GM19035 (cell line): ENCODE results near the gene BRD3OS.

ENCODE experiments used
- ATAC-seq: cut with Tn5 transposase; IDR thresholded peaks from one replicate; pipeline ENCODE4 v1.9.1; 2021; ENCODE audit not compliant: unreplicated experiment

BRD3OS gene

DNA sequence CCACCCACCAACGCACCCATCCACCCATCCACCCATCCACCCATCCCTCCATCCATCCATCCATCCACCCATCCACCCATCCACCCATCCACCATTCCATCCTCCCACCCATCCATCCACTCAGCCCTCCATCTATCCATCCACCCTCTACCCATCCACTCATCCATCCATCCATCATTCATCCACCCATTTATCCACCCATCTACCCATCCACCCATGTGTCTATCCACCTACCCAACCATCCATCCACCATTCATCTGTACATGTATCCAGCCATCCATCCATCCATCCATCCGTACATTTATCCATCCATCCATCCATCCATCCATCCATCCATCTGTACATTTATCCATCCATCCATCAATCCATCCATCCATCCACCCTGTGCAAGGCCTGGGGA is 22.0 kb upstream of the BRD3OS start:
- no peak for ATAC-seq

DNA sequence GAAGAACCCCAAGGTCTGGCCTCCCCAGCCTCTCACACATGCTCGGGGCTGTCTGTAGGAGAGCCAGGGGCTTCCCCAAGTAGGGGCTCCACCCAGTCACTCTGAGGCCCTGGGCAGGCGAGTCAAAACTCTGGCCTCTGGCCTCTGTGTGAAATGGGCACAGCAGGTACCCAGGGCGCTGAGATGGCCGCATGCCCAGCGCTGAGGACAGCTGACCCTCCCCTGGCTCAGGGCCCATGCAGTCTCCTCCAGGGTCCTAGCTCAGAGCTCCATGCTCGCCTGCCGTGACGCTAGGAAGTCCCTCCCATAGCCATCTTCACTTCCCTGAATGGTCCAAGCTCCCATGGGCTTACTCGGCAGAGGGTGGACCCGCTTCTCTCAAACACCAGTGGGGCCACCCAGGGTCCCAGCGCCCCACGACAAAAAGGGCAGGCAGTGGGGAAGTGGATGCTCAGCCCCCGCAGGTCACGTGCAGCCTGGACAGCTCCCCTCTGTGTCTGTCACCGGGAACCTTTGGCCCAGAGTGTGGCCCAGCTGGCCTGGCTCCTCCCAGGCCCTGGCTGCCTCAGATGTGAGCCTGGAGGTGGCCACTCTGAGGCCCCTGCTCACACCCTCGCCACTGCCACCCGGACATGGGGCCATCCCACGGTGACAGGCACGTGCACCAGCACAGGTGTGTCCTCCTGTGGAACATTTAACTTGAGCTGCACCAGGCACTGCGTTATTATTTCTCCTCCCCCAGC is 21.0 kb upstream of the BRD3OS start:
- no peak for ATAC-seq

DNA sequence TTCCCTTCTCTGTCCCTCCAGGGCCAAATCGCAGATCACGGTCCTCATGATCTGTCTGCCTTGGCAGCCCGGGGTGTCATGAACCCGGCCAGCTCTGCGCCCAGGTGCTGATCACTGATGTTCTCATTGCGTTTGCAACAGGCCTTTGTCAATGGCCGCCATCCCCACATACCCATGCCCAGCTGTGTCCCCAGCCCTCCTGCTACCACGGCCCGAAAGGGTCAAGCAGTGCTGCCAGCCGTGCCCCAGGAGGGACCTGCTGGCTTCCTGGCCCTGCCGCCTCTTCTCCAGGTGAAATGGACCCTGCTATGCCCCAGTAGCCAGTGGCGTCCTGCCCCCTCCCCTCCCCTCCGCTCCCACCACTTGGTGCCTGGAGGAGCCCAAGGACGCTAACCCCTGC is 20.4 kb upstream of the BRD3OS start:
- ATAC-seq, result no peak

DNA sequence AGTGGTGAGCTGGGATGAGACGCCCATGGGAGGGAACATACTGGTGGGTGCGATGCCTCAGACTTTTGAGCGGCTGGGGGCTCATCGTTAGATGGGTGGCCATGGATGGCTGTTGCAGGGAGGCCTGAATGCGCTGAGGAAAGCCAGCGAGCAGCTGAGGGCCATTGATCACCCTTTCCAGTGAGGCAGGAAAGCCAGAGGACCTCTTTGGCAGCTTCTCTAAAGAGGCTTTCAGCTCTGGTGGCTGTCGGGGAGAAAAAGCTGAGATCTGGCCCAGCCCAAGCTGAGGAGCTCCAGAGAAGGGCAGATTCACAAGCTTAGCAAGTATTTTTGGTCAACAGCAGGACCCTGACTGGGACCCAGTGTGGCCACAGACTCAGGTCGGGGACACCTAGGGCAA is 19.9 kb upstream of the BRD3OS start:
- ATAC-seq, result no peak

DNA sequence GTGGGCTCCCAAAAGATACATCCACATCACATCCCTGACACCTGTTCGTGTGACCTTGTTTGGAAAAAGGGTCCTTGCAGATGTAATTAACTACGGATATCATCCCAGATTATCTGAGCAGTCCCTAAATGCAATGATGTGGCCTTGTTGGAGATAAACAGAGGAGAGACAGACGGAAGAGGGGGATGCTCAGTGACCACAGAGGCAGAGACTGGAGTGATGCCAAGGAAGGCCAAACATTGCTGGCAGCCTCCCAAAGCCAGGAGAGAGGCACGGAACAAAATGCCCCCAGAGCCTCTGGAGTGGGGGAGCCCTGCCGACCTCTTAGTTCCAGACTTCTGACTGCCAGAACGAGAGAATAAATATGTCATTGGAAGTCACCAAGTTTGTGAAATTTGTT is 18.1 kb upstream of the BRD3OS start:
- ATAC-seq, result no peak

DNA sequence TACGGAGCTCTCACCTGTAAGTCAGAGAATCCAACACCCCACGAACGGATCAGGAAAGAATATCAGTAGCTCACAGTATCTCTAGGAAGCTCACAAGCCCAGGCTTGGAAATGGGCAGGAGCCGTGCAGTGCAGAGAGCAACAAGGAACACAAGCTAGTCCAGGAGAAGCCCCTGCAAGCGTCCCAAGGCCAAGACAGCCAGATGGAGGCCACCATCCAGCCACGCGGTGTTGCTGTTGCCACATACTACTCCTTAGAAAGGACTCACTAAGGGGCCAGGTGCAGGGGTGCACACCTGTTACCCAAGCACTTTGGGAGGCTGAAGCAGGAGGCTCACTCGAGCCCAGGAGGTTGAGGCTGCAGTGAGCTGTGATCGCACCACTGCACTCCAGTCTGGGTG is 17.7 kb upstream of the BRD3OS start:
- ATAC-seq, result no peak

DNA sequence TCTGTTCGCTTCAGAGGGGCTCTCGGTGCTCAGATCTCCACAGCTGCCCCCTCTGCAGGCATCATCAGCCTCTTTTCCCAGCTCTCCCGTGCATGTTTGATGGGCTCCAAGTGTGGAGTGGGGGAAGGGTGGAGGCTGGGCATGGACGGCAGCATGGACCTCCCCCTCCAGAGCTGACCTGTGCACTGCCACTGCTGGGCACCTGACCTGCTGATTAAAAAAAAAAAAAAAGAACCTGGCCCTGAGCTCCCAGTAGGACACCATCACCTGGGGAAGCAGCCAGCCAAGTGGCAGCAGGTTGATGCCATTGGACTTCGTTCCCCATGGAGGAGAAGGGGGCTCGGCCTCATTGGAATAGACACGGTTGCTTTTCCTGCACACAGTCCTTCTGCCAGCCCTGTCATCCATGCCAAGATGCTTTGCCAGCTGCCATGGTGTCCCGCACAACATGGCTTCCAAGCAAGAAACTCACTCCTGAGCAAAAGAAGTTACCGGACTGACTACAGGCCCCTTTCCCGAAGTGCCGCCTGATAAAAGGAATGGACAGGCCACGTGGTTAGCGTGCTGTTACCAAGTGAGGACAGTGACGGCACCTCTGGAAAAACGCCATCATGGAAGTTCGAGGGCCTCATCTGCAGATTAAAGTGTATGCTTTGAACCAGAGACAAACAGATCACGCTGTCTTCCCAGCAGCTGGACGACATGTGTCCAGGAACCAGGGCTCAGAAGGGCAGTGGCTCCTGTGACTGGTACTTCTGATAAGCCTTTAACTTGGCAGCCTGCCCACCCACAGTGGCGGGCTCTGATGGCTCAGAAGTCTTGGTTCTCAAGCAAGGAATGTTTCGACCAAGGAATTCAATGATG is 14.7 kb upstream of the BRD3OS start:
- no peak for ATAC-seq

DNA sequence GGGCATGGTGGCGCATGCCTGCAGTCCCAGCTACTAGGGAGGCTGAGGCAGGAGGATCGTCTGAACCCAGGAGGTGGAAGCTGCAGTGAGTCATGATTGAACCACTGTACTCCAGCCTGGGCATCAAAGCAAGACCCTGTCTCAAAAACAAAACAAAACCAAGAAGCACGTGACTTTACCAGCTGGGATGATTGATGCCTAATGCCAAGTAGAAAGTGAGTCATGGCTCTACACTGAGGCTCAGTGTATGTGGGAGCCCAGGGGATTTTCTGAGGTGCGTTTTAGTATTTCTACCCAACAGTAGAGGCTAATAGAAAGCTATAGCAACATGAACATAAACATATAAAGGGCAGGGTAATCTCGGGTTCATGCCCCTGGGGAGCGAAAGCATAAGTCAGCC is 13.9 kb upstream of the BRD3OS start:
- ATAC-seq, result no peak

DNA sequence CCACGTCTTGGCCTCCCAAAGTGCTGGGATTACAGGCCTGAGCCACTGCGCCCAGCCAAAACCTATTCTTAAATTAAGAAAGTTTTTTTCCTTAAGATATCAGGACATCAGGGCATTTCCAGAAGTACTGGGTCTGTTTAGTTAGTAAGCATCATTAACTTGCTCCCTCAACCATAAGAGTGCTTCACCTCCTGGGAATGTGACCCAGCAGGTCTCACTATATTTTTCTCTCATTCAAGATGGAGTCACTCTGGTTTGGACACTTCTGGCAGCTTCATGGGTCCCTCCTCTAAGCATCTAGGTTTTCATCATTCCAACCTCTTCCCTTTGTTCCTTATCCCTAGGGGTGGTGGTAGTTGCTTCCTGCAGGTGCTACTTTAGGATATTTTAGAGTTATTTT is 10.3 kb upstream of the BRD3OS start:
- no peak for ATAC-seq

DNA sequence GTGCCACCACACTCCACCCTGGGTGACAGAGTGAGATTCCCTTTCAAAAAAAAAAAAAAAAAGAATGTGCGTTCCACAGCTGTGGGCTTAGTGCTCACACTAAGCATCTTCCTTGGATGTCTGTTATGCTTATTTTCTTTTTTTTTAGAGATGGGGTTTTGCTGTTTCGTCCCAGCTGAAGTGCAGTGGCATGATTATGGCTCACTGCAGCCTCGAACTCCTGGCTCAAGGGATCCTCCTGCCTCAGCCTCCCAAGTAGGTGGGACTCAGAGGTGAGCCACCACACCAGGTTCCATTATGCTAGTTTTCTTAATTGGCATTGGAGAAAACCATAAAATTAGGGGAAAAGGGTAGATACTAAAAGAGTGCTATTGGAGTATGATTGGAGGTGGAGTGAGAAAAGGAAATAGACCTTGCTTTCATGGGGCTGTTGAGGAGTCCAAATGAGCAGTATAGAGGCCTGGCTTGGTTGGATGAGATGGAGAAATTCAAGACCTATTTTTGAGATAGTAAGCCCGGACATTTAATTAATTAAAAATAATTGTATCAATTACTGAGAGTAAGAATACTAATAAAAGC is 978 bp upstream of the BRD3OS start:
- ATAC-seq, result no peak

DNA sequence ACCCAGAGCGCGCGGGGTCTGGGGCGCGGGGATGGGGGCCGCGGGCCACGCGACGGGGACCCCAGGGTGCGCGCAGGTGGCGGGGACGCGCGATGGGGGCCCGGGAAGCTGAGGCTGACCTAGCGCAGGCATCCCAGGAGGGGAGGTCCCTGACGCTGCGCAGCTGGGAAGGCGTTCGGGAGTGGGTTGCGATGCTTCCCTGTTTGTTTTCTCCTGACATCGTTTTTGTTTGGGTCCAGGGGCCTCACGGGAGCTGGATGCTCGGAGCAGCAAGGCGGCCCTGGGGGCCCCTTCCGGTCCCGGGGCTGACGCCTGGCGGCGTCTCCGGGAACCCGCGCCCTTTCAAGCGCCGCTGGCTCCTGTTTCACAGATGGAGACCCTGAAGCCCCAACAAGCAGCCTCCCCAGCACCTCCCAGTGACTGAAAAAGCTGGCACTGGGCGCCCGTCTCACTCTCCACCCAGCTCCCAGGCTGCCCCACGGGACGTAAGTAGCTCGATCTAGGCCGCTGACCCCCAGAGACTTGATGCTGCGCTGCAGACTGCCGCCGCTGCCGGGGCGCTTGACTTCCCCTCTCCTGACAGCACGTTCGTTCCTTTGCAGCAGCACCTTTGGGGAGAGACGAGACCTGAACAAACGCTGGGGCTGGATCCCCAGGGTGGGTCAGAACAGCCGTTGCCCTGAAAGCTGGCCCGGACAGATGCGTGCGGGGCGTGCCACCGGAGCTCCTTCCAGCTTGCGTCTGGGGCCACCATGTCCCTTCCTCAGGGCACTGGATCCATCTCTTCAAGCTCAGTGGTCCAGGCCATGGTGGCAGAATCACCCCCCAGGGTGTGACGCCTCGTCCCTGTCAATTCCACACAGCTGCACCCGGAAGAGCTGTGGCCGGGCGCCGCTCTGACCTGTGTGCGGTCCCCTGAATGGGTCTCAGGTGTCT is 593 bp downstream of the BRD3OS start:
- ATAC-seq, result peak; percentile 31

DNA sequence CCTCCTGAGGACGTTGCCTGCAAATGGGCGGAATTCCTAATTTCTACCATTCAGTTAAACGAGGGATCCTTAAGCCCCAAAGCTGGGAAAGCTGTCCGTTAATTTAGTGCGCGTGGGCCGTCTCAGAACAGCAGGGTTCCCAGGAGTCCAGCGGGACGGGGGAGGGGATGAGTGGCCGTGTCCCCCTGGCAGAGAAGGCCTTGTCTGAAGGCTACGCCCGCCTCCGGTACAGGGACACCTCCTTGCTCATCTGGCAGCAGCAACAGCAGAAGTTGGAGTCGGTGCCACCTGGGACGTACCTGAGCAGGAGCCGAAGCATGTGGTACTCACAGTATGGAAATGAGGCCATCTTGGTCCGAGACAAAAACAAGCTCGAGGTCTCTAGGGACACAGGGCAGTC is 1.3 kb downstream of the BRD3OS start:
- ATAC-seq, result no peak

DNA sequence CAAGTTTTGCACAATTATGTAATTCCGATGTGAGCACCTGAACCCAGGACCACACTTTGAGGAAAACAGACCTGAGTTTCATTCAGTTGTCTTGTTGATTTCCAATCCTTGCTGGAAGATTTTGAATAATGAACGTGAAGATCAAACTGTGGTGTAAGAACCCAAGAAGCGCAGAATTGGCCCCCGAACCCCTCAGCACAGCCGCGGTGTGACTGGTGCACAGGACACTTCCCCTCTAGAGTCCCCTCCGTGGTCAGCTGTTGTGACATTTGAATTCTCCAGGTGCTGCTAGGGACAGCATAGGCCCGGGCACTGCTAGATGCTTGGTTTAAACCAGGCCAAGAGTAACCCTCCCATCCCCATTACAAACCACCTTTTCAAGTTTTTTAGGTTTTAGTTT is 1.7 kb downstream of the BRD3OS start:
- ATAC-seq, result no peak

DNA sequence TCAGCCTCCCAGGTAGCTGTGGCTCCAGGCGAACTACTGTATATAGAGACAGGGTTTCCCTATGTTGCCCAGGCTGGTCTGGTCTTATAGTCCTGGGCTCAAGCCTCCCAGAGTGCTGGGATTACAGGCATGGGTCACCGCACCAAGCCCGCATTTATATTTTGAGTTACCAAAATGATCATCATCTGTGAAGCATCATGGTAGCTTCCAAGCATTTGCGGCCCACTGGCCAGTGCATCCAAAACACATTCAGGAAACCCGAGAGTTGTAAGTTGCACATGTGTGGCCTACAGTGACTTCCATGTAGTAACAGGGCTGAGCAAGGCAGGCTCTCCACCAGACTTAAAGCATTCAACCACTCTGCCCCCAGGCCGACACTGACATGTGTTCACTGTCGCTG is 2.3 kb downstream of the BRD3OS start:
- ATAC-seq, result no peak

DNA sequence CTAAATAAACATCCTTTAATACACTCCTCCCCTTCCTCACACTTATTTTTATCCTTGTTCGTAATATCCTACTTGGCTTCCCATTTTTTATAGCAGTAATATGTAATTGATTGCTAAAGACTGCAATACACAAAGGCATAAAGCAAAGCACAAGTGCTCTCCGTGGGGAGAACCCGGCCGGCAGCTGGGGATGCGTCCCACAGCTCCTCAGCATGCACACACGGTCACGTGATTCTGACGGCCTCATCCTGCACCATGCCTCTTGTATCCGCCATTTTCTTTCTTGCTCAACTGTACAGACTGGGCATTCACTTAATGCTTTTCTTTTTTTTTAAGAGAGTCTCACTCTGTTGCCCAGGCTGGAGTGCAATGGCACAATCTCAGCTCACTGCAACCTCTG is 2.8 kb downstream of the BRD3OS start:
- no peak for ATAC-seq

DNA sequence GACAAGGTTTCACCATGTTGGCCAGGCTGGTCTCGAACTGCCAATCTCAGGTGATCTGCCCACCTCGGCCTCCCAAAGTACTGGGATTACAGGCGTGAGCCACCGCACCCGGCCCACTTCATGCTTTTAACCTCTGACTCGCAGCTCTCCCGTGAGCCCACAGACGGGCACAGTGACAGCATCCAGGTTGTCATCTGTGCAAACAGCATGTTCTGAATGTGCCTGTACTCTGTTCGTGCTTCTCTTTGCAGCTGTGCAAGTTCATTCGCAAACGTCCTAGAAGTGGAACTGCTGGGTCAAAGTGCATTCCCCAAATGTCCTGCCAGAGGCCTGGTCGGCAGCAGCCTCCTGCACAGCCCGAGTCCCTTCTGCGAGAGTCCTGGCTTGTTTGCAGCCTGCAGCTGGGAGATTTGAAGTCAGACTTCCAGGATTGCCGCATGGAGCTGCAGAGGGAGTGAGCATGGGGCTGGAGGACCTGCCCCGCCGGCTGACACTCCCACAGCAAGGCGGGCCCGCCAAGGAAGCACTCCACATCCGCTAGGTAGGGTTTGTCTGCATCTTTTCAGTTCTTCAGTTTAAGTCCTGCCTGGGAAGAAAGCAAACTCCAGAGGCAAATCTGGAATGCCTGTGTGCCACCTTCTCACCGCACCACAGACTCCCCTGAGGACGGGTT is 3.4 kb downstream of the BRD3OS start:
- ATAC-seq, result no peak

DNA sequence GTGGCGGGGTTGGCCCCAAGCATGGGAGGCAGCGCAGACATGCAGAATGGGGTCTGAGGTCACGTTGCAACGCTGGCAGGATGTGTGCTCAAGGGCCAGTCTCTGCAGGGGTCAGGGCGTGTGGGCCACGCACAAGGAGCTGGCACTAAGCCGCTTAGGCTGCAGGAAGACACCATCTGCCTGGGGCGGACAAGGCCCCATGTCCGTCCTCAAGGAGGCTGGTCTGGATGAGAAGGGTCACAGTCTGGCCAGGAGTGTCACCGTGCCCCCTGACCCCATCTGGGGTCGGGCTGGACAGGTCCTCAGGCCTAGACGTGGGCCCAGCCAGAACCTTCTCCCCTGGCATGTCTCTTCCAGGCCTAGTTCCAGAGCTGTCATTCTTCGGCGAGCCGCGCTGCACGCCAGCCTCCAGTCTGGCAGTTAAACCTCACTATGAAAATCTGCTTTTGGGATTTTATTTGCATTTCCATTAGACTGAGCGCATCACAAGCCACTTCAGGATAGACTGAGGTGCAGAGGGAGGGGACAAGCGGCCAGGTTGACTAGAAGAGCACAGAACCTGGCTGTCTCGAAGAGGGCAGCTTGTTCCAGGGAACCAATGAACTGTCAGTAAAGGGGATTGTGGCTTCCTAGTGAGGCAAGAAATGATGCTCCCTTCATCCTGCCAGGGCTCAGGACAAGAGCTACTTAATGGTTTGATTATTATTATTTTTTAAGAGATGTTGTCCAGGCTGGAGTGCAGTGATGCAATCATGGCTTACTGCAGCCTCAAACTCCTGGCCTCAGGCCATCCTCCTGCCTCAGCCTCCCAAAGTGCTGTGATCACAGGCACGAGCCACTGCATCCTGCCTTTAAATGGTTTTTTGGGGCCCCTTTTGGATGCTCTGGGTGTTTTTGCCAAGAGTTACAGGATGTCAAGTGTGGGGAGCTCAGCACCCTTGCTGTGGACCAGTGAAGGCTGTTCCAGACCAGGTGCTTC is 4.3 kb downstream of the BRD3OS start:
- no peak for ATAC-seq

DNA sequence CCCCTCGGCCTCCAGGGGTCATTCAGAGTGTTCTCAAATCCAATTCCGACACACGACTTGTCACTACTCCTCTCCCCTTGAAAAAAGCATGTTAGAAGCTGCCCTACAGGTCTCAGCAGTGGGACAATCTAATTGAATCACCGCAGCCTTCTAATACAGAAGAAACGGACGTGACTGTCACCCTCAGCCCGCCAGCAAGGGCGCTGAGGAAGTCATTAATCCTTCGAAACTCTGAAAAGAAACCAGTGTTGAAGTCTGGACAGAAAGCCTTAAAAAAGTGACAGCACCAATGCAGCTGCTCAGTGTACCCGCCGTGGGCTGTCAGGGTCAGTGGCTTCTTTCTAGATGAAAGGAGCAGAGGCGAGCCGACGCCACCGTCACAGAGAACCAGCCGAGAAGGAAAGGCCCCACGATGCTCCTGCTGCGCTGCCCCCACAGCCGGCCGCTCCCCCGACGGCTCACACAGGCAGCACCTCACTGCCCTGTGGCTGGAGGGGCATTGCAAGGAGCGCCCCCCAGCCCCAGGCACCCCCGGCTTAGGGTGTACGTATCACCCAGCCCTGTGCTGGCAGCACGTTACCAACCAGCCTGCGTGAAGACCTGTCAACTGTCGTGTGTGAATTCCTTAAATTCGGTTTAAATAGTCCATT is 5.7 kb downstream of the BRD3OS start:
- ATAC-seq, result no peak

DNA sequence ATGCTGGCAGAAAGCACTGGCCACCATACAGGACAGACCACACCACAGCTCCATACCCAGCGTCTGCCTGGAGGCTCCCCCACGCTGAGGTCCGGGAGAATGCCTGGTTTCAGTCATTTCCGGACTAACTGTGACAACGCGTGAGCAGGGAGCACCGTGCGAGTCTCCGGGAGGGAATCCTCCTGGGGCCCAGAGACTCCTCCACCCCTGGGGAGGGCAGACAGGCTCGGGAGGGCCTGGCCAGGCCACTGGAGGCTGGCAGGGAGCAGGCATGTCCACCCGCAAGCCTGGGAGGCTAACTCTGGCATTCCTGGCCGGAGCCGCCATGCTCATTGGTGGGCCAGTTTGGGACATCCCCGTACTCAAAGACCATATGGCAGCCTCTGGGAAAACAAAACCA is 6.5 kb downstream of the BRD3OS start:
- ATAC-seq, result no peak
